GM21786 (cell line): ENCODE results near the gene SNAPC2.
"Not testable (repeated sequence)": the region's sequence is repeated elsewhere in the genome, so short reads cannot be mapped to it uniquely, and the experiment has no call there.

ENCODE experiments used
- ATAC-seq: cut with Tn5 transposase; IDR thresholded peaks from one replicate; pipeline ENCODE4 v1.9.1; 2021; ENCODE audit not compliant: unreplicated experiment

Gene SNAPC2

DNA sequence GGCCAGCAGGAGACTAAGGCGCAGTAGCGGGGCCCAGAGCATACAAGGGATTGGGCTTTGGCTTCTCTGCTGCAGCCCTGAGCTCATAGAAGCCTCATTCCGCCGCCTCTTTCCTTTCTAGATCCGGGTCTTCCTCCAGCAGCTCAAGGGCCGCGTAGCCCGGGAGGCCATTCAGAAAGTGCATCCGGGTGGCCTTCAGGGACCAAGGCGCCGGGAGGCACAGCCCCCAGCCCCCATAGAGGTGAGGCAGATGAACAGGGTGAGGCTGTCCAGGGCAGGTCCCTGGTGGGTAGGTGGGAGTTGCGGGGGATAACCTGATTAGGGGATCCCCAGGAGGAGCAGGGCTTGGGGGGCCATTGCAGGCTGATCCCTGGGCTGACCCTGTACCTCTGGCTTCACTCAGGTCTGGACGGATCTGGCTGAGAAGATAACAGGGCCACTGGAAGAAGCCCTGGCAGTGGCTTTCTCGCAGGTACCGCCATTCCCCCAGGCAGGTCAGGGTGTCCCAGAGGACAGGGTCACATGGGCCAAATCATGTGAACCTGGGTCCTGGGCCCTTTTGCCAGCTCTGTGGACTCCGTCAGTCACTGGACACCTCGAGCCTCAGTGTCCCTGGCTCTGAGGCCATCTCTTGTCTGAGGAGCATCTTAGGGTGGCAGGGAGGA lies 1.3 kb downstream of the SNAPC2 start:
- no peak for ATAC-seq

DNA sequence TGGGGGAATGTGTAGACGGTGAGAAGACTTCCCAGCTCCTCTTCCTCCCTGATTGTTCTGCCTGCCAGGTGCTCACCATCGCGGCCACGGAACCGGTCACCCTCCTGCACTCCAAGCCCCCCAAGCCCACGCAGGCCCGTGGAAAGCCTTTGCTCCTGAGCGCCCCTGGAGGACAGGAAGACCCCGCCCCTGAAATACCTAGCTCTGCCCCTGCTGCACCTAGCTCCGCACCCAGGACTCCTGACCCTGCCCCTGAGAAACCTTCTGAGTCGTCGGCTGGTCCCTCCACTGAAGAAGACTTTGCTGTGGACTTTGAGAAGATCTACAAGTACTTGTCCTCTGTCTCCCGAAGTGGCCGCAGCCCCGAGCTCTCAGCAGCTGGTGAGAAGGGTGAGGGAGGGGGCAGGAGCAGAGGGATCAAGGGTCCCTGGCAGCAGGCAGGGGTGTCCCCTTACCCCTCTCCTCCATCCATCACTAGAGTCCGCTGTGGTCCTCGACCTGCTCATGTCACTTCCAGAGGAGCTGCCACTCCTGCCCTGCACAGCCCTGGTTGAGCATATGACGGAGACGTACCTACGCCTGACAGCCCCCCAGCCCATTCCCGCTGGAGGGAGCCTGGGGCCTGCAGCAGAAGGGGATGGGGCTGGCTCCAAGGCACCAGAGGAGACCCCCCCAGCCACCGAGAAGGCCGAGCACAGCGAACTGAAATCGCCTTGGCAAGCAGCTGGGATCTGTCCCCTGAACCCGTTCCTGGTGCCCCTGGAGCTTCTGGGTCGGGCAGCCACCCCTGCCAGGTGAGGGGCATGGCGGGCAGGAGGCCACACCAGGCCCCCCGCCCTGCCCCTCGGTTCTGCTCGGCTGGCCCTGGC lies 2.1 kb downstream of the SNAPC2 start:
- no peak for ATAC-seq

GRCh38 chr19:7922836-7923195 lies 2.7 kb downstream of the SNAPC2 start:
- no peak for ATAC-seq

GRCh38 chr19:7923295-7924191 lies 3.4 kb downstream of the SNAPC2 start:
- no peak for ATAC-seq

DNA sequence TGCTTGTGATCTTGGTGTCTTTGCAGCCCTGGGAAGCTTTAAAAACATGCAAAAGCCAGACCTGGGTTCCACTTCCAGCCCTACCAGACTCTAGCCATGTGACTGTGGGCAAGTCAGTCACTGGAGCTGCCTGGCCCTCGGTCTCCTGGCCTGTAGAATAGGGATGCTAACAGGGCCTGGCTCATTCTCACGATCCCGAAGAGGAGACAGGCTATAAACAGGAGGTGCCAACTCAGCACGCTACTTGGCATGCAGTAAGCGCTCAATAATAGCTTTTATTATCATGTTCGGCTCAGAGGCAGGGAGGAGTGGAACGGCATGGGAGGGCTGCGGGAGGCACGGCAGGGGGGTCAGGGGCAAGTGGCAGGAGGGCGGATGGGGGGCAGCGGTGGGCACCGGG lies 4.1 kb downstream of the SNAPC2 start:
- ATAC-seq, result no peak

DNA sequence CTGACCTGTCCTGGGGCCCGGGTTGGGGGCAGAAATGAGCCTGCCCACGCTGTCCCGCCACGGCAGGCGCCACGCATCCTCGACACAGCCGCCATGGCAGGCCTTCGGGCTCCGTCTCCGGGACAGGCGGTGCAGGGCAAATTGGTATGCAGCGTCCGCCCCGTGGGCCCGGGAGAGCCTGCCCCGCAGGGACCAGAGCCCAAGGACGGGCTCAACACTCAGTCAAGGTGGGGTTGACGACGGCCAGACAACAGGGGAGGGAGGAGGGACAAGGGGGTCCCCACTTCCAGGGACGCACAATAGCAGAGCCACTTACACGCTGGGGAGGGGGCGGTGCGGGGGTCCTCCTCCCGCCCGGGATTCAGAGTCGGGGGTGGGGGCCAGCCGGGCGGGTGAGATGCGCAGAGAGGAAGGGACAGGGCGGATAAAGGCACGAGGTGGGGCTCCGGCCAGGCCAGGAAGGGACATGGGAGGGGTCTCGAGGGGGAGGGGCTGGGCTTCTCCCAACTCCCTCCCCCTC lies 4.6 kb downstream of the SNAPC2 start:
- ATAC-seq, result no peak

- ATAC-seq, result no peak
These were observed 5.2 kb downstream of the SNAPC2 start for GRCh38 chr19:7925171-7925851.

DNA sequence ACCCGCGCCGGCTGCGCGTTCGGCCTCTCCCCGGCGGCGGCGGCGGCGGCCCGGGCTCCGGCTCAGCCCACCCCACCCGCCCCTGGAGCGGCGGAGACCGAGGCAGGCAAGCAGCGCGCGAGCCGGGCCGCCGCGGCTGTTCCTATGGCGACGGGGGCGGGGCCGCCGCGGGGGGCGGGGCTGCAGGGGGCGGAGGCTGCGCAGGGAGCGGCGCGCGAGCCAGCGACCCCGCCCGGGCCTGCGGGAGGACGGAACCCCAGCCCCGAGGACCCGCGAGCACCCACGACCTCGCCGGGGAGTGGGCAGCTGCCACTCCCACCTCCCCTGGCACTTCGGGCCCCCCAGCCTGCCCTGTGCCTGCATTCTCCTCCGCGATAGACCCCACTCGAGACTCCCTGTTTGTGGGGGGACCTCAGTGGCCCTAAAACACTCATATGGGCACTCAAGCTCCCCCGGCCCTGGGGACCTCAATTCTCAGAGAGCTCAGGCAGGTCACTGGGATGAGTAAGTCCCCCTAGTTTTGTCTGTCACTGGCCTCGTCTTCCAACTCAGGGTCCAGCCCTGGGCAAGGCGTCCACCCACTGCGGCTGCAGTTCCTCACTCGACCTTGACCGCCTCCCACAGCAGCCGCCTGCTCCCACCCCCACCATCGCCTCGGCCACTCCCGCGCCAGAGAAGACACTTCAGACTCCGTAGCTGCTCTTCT lies 6.0 kb downstream of the SNAPC2 start, which contains the start of gene CTXN1:
Gene CTXN1 (minus strand): TSS at position 115 of the 706 bp plus-strand sequence. CDS start 597 bp downstream, outside the sequence.
- ATAC-seq, result no peak

GRCh38 chr19:7926727-7927604 lies 6.8 kb downstream of the SNAPC2 start:
- ATAC-seq, result no peak

DNA sequence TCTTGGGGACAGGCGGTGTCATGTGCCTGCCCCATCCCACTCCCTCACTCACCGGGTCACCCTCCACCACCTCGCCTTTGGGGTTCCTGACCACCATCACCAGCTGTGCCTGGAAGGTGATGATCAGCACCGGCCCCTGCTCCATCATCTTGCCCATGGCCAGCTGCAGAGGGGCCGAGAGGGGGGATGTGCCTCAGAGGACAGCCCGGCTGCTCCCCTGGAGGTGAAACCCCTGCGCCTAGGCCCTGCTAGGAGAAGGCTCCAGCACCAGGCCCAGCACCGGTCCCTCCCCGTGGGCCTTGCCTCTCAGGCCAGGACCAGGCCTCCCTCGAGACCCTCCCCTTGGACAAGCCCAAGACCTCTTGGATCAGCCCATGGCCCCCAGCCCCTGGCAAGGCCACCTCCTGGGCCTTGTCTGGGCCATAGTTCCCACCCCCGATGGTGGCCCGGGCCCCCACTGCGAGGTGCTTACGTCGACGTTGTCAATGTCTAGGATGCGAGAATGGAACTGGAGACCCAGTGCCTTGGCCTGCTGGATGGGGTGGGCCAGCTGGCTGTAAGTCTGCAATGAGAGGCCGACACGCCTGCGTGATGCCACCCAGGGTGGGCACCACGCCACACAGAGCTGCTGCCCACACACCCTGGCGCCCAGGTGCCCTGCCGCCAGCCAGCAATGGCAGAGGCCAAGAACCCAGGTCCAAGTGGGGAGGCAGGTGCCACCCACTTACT lies 7.6 kb downstream of the SNAPC2 start:
- ATAC-seq, result no peak

DNA sequence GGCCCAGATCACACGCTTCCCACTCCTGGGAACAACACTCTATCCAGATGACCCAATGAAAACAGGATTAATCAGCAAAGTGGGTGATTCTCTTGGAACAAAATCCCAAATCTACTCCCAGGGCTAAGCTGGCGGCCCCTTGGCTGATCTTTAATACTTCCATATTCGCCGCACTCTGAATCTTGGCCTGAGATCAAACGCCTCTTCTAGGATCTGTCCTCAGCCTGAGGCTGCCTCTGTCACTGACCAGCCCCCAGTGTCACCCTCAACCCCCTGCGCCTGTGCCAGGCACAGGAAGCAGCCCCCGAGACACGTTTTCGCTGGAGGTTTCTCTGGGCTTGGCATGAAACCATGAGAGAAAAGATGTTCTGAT lies 8.2 kb downstream of the SNAPC2 start:
- no peak for ATAC-seq

DNA sequence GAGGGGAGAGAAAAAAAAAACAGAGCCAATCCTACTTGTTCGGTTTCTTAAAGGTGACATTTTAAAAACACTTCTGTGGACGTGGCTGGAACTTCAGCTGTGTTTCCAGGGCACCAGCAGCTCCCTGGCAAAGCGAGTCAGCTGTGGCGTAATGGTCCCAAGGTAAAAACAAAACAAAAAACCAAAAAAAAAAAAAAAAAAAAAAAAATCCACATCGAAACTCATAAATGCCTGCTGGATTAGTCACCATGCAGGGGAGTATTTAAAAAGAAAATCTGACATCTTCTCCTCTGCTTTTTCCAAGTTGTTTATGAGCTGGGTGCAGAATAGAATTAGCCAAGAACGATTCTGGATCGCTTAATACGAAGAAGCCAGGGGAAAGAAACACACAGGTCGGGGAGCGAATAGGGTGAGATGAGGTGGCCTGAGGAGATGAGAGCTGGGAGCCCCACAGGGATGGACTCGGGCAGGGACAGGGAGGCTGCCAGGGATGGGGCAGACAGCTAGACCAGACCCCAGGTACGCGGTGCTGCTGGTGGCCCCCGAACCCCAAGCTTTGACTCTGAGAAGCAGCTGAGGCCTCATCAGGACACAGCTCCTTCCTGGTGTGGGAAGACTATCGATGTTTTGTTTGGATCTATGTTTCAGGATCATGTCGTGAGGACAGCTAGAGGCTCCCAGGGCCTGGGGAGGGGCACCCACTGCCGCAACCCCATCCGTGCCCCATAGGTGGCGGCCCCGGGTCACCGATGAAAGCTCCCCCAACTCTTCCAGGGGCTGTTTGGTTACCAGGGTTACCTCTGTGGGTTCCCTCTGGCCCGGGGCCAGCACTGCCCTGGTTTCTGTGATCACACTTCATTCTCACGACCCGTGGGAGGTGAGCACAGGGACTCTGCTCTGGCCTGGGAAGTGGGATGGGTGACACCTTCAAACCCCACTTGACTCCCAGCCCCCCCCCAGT lies 8.9 kb downstream of the SNAPC2 start:
- ATAC-seq, result no peak

DNA sequence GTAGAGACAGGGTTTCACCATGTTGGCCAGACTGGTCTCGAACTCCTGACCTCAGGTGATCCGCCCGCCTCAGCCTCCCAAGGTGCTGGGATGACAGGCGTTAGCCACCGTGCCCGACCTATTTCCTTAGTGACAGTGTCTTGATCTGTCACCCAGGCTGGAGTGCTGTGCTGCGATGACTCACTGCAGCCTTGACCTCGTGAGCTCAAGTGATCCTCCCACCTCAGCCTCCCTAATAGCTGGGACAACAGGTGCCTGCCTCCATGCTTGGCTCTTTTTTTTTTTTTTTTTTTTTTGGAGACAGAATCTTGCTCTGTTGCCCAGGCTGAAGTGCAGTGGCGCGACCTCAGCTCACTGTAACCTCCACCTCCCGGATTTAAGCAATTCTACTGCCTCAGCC lies 9.9 kb downstream of the SNAPC2 start:
- not testable (repeated sequence) for ATAC-seq

- no peak for ATAC-seq
These were observed 10.6 kb downstream of the SNAPC2 start for GRCh38 chr19:7930765-7931164.

GRCh38 chr19:7931221-7932061 lies 11.3 kb downstream of the SNAPC2 start:
- ATAC-seq, result no peak

DNA sequence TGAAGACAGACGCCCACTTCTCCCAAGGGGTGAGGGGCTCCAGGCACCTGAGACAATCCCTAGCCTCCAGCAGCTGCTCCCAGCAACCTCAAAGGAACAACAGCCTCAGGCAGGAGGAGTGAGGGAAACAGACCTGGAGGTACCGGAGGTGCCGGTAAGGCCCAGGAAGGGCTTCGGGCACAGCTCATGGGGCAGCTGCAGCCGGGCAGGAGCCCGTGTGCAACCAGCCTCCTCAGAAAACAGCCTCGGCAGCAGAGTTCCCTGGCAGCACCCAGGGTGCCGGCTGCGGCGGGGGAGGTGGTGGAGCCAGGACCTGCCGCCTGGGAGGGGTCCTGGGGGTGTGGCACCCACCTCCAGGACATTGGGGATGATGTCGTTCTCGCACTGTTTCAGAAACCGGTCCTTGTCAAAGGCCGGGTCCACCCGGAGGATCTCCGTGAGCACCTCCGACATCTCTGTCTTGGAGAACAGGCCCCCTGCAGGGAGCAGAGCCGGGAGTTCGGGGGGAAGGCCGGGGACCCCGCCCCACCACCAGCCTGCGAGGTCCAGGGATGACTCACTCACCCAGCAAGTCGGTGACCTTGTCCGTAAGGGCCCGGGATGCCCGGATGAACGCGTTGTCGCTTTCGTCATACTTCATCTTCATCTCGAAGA lies 12.3 kb downstream of the SNAPC2 start:
- ATAC-seq, result no peak
